SK-MEL-5 (cell line): ENCODE data around the gene MEA1. TPM values are rescaled to one million over a fixed set of nuclear protein-coding genes. Genes with fewer than 3 reads are reported as not detected.

ENCODE experiments used
- DNase-seq: peaks from one replicate; pipeline ENCODE4 v3.0.0-alpha.2; 2016; ENCODE audit warnings: low read depth, low spot score
- in situ Hi-C: cut with HindIII; loops from 2 replicates; pipeline ENCODE4 v1.10.0; 2016; ENCODE audit warnings: low sequenced_read_pairs, high pct_unique_total_duplicates, low pct_unique_long_range_greater_than_20kb
- polyA plus RNA-seq, 2 experiments: library from polyadenylated mRNA; depleted of rRNA; stranded (reverse); fragments of >200 nt; gene quantifications; 2 replicates each; pipeline ENCODE4 v1.2.3, GENCODE V29; 2015
- total RNA-seq: library from RNA; depleted of rRNA; stranded (reverse); fragments of >200 nt; shearing (Covaris generic); gene quantifications from 2 replicates; pipeline ENCODE4 v1.2.3, GENCODE V29; 2014; rRNA removed

MEA1 gene
- 66.6 and 79.1 TPM in 2 replicates for total RNA-seq
- polyA plus RNA-seq (2015; cell fraction: cytosol; rRNA removed) = 54.4 and 74.3 TPM in 2 replicates
- 7.3 and 9.0 TPM in 2 replicates for polyA plus RNA-seq (2015; cell fraction: nucleus; rRNA removed)

DNA sequence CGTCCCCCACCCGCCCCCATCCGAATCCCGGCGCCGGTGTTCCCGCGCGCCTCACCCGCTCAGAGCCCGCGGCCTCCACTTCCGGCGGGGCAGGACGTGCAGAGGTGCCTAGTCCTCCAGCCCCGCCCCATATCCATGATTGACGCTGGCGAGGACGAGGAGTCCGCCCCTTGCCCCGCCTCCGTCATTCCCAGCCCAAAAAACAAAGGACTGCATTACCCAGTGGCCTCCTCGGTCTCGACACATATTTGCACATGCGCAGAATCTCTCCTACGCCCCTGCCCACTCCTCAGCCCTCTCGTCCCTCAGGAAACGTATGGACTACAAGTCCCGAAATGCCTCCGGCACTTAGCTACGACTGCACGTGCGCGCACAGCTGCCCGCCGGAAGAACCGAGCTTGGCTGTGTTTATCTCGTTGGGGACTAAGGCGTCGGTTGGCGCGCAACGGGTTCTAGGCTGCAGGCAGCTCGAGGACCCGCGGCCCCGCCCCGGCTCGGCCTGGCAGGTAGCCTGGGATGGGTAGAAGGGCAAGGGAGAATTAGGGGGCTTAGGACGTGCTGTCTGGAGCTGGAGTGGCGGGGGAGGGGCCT, at the start of gene MEA1, which contains the start of gene KLHDC3:
Gene MEA1, minus strand, starts transcription at position 104 of the 591 bp plus-strand sequence. CDS start 133 bp downstream, outside the sequence.
Gene KLHDC3, plus strand, starts transcription at position 407 of the 591 bp plus-strand sequence. CDS start 2,944 bp downstream, outside the sequence.
- DNase-seq = peak; percentile 100
- in situ Hi-C loops = no loop called here

DNA sequence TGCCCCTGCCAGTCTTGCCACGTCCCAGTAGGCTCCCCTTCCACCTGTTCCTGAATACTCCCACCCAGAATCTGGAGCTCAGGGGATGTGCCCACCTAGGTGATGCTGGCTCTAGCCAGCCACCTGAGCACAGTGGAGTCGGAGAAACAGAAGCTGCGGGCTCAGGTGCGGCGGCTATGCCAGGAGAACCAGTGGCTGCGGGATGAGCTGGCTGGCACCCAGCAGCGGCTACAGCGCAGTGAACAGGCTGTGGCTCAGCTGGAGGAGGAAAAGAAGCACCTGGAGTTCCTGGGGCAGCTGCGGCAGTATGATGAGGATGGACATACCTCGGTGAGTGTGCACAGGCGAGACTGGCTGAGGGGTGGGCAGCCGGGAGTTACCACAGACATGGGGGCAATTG, 49.1 kb upstream of the MEA1 start:
- no peak for DNase-seq
- in situ Hi-C loops = no loop called here

DNA sequence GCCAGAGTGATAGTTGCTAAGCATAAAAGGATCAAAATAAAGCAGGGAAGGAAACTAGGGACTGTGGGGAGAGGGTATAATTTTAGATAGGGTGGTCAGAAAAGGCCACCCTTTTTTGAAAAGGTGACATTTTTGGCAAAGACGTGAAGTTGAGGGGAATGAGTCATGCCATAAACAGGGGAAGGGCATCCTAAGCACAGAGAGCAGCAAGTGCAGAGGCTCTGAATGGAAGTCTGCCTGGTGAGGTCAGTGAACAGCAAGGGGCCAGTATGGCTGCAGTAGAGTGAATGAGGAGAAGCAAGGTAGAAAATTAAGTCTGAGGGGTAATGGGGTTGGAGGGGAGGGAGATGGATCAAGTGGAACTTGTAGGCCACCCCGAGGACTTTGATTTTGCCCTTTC, 48.1 kb upstream of the MEA1 start:
- in situ Hi-C loops = no loop called here
- no peak for DNase-seq

DNA sequence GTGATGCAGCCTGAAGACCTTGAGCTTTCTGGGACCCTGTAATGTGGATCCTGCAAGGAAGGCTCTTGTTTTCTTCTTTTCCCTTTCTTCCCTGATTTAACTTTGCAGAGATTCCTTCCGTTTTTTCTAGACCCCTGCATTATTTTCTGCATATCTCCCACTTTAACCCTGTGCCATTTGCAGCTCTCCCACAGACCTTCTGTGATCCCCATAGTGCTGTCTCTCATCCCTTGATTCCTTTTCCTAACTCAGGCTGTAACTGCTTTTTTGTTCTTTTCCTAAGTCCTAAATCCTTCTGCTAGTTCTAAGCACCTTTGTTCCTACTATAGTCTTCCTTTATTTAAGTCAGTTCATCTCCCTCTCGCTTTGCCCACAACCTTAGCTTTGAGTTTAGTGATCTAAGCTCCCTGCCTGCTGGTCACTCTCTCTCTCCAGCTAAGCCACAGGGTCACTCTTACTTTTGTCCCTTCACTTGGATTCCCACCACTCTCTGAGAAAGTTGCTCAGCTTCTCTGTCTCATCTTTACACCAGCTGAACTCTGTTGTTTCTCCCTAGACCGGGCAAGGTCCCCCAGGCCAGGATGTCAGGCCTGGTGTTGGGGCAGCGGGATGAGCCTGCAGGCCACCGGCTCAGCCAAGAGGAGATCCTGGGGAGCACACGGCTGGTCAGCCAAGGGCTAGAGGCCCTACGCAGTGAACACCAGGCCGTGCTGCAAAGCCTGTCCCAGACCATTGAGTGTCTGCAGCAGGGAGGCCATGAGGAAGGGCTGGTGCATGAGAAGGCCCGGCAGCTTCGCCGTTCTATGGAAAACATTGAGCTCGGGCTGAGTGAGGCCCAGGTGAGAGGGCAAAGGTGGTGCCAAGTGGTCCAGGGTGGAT, 47.2 kb upstream of the MEA1 start:
- in situ Hi-C loops = no loop called here

DNA sequence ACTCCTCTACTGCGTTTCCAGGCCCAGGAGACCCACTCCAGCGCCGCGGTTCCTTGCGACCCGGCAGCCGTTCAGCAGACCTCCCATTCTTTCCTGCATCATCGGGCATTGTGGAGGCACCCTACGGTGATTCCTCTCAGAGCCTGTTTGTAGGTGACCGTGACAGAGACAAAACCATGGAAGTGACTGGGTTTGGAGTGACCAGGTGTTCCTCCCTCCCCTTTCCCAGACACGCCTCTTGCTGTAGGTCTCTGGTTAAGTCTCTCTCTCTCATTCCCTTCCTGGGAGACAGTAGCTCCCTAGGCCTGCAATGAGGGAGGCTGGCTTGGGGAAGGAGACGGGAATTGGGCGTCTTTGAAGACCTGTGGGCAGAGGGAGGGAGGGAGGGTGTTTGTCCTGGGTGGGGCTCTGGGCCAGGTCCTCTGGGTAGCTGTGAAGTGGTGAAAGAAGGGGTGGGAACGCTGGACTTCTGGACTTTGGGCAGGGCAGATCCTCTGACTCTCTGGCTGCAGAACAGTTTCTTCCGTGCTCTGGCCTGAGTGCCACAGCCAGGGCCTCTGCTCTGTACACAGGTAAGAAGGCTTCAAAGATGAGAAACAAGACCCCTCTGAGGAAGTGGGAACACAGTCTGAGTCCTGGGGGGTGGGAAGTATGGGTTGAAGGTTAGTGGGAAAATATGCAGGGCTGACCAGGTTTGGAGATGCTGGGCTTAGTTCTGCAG, 46.4 kb upstream of the MEA1 start:
- DNase-seq = no peak
- in situ Hi-C loops = no loop called here

More for the DNA sequence above, 47.2 kb upstream of the MEA1 start:
- DNase-seq = no peak

- in situ Hi-C loops = no loop called here
These were observed 45.7 kb upstream of the MEA1 start, which contains the start of the genes KLC4 and MRPL2 for GRCh38 chr6:43059168-43060033. TSS of gene KLC4 (plus strand) at chr6:43059631. CDS start at chr6:43061336, 1,705 bp downstream. TSS of gene MRPL2 (minus strand) at chr6:43059434. CDS start at chr6:43059381, 53 bp downstream.

GRCh38 chr6:43058531-43058930, 44.8 kb upstream of the MEA1 start:
- in situ Hi-C loops = no loop called here
- DNase-seq = no peak

More at GRCh38 chr6:43059168-43060033, 45.7 kb upstream of the MEA1 start, which contains the start of the genes KLC4 and MRPL2:
- peak; percentile 99 for DNase-seq

GRCh38 chr6:43055966-43056365, 42.2 kb upstream of the MEA1 start:
- in situ Hi-C loops = no loop called here
- DNase-seq = no peak

DNA sequence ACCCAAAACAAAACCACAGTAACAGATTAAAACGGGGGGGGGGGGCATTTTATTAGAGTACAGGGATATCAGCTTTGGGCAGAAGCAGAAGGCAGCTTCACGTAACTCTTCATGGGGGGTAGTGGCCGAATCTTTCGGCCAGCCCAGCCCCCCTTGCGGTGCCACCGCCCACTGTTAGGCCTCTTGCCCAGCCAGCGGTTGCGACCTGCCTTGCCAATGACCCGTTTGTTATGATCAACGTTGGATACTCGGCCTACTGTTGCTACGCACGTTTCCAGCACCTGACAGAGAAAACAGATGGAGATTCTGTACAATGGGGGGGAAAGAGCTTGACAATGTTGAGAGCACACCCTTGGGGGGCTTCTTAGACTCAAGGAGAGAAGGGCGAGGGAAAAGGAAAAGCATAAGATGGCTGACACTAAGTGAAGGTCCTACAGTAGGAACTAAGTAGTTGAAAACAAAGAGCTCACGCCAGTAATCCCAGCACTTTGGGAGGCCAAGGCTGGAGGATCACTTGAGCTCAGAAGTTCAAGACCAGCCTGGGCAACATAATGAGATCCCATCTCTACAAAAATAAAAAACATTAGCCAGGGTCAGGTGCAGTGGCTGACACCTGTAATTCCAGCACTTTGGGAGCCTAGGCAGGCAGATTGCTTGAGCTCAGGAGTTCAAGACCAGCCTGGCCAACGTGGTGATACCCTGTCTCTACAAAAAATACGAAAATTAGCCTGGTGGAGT, 40.6 kb upstream of the MEA1 start:
- in situ Hi-C loops = no loop called here
- no peak for DNase-seq

DNA sequence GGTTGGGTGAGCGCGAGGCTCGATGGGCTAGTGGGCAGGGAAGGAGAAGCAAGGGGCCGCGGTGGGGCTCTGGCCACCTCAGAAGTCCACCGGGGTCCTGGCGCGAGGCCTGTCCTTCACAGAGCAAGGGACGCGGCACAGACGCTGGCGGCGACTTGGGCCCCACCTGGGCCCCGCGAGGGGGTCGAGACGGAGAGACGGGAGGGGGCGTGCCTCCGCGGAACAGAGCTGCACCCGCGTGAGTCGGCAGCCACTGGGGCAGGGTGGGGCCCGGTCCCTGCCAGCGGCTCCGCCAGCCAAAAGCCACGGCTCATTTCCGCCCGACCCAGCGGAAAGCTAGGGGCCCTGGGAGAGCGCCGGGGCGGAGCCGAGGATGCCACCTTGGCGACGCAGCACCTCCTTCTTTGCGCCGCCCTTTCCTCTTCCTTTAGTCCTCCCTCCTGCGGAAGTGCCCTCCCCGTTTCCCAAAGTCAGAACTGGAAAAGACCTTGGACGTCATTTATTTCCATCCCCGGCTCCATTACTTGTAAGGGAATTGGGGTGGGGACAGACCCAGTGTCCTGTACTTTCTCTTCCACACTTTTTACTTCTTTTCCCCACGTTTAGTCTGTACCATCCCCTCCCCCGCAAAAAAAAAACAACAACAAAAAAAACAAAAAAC, 39.9 kb upstream of the MEA1 start, which contains the start of gene CUL7:
Gene CUL7, minus strand, starts transcription at position 307 of the 661 bp plus-strand sequence. CDS start 1,063 bp downstream, outside the sequence.
- peak; percentile 94 for DNase-seq
- in situ Hi-C loops = no loop called here

- in situ Hi-C loops = no loop called here
- no peak for DNase-seq
These were observed 39.2 kb upstream of the MEA1 start for GRCh38 chr6:43052842-43053544.

DNA sequence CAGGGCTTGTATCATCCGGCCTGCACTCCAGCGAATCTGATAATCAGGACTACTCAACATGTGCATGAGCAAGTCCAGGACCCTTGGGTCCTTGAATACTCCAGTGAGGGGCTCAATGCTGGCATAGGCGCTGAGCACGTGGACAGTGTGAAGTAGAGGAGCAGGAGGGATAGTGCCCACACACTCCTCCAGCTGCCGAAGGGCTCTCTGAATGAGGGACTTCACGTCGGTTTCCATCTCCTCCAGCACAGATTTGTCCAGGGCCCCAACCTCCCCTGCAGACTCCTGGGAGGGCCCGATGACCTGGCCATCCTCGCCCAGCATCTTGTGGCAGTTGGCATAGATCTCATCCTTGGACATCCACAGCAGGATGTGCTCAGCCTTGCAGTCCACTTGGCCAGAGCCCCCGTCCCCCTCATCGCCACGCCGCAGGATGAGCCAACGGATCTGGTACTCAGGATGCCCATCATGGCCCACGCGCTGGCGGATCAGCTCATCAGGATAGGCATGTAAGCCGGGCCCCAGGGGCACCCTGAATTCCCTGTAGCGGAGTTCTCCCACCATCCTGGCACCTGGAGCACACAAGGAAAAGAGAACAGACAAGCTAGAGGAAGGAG, 38.6 kb upstream of the MEA1 start:
- in situ Hi-C loops = no loop called here
- no peak for DNase-seq

- in situ Hi-C loops = no loop called here
These were observed 37.2 kb upstream of the MEA1 start for GRCh38 chr6:43050981-43051380.

GRCh38 chr6:43047998-43048397, 34.3 kb upstream of the MEA1 start:
- no peak for DNase-seq
- in situ Hi-C loops = no loop called here

More at GRCh38 chr6:43050981-43051380, 37.2 kb upstream of the MEA1 start:
- DNase-seq = no peak
